ENCODE measurements around the gene HGS. TPM values are rescaled to one million over a fixed set of nuclear protein-coding genes. Genes with fewer than 3 reads are reported as not detected.

The HGS gene
- total and polyA plus RNA-seq, 3 experiments from 2014 or later, result 36.7 to 135 (median 122) TPM

DNA sequence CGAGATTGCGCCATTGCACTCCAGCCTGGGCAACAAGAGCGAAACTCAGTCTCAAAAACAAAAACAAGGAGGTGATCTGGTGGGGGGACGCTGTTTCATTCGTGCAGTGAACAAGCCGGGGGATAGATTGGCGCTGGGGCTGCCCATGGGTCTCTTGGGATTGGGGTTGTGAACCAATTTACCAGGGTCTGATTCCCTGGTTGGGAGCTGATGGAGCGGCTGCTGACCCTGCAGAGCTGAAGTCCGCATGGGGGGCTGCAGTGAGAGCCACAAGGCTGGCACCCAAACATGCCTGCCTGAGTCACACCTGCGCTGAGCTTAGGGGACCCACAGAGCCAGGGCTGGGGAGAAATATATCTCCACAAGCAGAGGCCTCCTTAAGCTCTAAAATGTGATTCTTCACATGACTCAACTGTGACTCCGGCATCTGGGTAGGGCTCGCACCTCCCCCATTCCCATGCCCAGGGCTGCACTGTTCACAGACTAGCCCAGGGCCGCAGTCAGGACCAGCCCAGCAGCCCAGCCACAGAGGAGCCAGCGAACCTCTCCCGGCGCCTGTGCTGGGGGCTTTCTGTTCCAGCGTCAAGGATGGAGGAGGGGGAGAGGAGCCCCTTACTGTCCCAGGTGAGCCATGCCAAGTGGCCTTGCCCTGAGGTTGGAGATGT is 41.9 kb upstream of the HGS start:
- Mint-ChIP-seq H3K36me3 (no peaks in the 10 kb centered on the region), H3K27me3 (peaks cover 0 to 1% of the 10 kb centered on the region in 2 donors), H3K9me3 (no peaks in the 10 kb centered on the region), H3K27ac (no peak overlapping the region), H3K4me1 (peaks cover 0 to 2% (median 0%) of the 10 kb centered on the region in 3 donors), H3K4me3 (no peak overlapping the region)
- POLR2A ChIA-PET, result no interaction called here
- no peaks in the 10 kb centered on the region for H3K9me3 ChIP-seq (ENCODE audit: low read length)
- H3K4me1 ChIP-seq (ENCODE audit: insufficient read depth, low read length), result no peaks in the 10 kb centered on the region
- DNase-seq, result no peak
- H3K27me3 ChIP-seq (ENCODE audit: insufficient read depth, low read length, poor library complexity, severe bottlenecking), result no peaks in the 10 kb centered on the region
- H3K27ac ChIP-seq (ENCODE audit: low read depth, low read length), result no peak overlapping the region
- H3K36me3 ChIP-seq (ENCODE audit: insufficient read depth, low read length), result no peaks in the 10 kb centered on the region
- H3K4me3 ChIP-seq (ENCODE audit: low read length), result no peak overlapping the region
- CTCF ChIA-PET, result no interaction called here

DNA sequence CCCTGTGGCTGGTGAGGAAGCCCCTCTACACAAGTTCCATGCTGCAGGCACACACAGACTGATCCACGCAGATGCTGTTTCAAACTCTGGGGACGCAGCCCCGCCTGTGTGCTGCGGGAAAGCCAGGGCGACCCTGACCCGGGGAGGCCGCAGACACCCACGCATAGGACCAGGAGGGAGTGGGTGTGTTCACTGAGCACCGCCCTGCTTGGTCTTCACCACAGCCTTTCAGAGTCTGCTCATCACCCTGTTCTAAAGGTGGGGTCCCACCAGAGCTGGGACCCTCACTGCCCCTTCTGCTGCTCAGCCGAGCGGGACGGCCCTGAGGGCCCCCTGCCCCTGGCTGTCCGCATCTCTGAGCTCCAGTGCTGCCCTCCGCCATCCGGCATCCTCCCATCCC is 39.3 kb upstream of the HGS start:
- Histone ChIP-seq H3K4me3 (ENCODE audit: low read length) (no peak overlapping the region), H3K27ac (ENCODE audit: low read depth, low read length) (no peak overlapping the region), H3K4me1 (ENCODE audit: insufficient read depth, low read length) (no peaks in the 10 kb centered on the region), H3K27me3 (ENCODE audit: insufficient read depth, low read length, poor library complexity, severe bottlenecking) (no peaks in the 10 kb centered on the region), H3K9me3 (ENCODE audit: low read length) (no peaks in the 10 kb centered on the region), H3K36me3 (ENCODE audit: insufficient read depth, low read length) (no peaks in the 10 kb centered on the region)
- DNase-seq, result no peak
- no peak overlapping the region for H3K27ac Mint-ChIP-seq
- POLR2A ChIA-PET, result no interaction called here
- H3K36me3 Mint-ChIP-seq, result no peaks in the 10 kb centered on the region
- CTCF ChIA-PET, result no interaction called here
- no peak overlapping the region for H3K4me3 Mint-ChIP-seq
- H3K27me3 Mint-ChIP-seq, result peaks cover 12 to 16% of the 10 kb centered on the region in 2 donors
- no peaks in the 10 kb centered on the region for H3K4me1 Mint-ChIP-seq
- no peaks in the 10 kb centered on the region for H3K9me3 Mint-ChIP-seq

DNA sequence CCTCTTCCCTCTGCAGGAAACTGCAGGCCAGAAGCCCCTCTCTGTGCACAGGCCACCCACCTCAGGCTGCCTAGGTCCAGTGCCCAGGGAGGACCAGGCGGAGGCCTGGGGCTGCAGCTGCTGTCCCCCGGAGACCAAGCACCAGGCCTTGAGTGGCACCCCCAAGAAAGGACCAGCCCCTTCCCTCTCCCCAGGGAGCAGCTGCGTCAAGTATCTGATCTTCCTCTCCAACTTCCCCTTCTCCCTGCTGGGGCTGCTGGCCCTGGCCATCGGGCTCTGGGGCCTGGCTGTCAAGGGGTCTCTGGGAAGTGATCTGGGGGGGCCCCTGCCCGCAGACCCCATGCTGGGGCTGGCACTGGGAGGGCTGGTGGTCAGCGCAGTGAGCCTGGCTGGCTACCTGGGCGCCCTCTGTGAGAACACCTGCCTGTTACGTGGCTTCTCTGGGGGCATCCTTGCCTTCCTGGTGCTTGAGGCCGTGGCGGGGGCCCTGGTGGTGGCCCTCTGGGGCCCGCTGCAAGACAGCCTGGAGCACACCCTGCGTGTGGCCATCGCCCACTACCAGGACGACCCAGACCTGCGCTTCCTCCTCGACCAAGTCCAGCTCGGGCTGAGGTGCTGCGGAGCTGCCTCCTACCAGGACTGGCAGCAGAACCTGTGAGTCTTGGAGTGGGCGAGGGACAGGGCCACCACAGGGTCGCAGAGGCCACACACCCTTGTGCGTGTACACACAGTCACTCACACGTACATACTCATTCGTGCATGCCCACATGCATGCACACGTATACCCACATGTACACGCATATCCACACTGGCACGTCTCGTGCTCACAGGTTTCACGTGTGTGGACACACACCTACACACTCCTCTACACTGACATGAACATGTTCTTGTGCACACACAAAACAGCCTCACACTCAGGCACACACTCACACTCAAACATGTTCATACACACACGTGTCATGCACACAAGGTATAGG is 38.5 kb upstream of the HGS start:
- CTCF ChIA-PET, result interaction anchor here (1.2 kb wide), 1 partner anchor 11 kb away, joined by 3 read pairs; the partner anchor contains the start of gene PDE6G
- Mint-ChIP-seq H3K27ac (peak overlapping the region in 1 of 8 donors; percentile 12), H3K4me3 (no peak overlapping the region), H3K4me1 (no peaks in the 10 kb centered on the region), H3K36me3 (no peaks in the 10 kb centered on the region), H3K27me3 (peaks cover 16 to 22% of the 10 kb centered on the region in 2 donors), H3K9me3 (no peaks in the 10 kb centered on the region)
- POLR2A ChIA-PET, result no interaction called here
- DNase-seq, result no peak
- Histone ChIP-seq H3K27ac (ENCODE audit: low read depth, low read length) (no peak overlapping the region), H3K4me3 (ENCODE audit: low read length) (no peak overlapping the region), H3K36me3 (ENCODE audit: insufficient read depth, low read length) (no peaks in the 10 kb centered on the region), H3K4me1 (ENCODE audit: insufficient read depth, low read length) (no peaks in the 10 kb centered on the region), H3K9me3 (ENCODE audit: low read length) (no peaks in the 10 kb centered on the region), H3K27me3 (ENCODE audit: insufficient read depth, low read length, poor library complexity, severe bottlenecking) (no peaks in the 10 kb centered on the region)

DNA sequence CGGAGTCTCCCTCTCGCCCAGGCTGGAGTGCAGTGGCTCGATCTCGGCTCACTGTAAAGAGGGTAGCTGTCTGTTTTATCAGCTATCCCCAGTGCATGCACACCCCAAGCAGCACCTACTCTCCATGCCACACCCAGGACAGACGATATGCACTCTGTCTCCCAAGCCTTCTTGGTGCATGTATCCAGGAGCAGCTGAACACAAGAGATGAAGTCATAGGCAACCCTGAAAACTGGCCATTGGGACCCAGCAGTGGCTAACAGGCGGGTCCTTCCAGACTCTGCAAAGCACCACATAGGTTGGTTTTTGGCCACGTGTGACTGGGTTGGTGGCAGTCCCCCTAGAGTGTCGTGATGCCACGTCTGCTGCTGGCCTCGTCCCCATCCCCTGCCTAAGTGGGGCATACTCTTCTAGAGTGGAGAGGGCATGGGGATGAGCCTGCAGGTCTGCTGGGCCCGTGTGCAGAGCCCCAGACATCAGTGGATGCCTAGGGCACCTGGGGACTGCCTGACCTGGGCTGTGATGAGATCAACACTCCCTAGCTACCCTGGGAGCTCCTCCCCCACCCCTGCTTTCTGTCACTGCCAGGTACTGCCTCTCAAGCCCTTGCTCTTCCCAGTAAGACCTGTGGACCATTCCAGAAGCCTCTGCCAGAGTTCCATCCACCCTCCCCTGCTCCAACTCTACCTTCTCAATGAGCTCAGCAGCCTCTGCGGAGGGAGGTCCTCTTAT is 36.8 kb upstream of the HGS start:
- H3K4me3 ChIP-seq (ENCODE audit: low read length), result no peak overlapping the region
- no peaks in the 10 kb centered on the region for H3K36me3 ChIP-seq (ENCODE audit: insufficient read depth, low read length)
- peaks cover 0 to 3% (median 0%) of the 10 kb centered on the region in 3 donors for H3K4me1 Mint-ChIP-seq
- no peaks in the 10 kb centered on the region for H3K9me3 Mint-ChIP-seq
- no peak overlapping the region for H3K4me3 Mint-ChIP-seq
- ChIA-PET POLR2A (interaction anchor here (0.8 kb wide), 1 partner anchor 22 kb away, joined by 5 read pairs; no protein-coding TSS in a partner anchor), CTCF (interaction anchor here (1.2 kb wide), 1 partner anchor 9 kb away, joined by 3 read pairs; the partner anchor contains the start of gene PDE6G)
- H3K27ac ChIP-seq (ENCODE audit: low read depth, low read length), result no peak overlapping the region
- H3K27ac Mint-ChIP-seq, result no peak overlapping the region
- H3K4me1 ChIP-seq (ENCODE audit: insufficient read depth, low read length), result no peaks in the 10 kb centered on the region
- no peaks in the 10 kb centered on the region for H3K9me3 ChIP-seq (ENCODE audit: low read length)
- H3K27me3 ChIP-seq (ENCODE audit: insufficient read depth, low read length, poor library complexity, severe bottlenecking), result no peaks in the 10 kb centered on the region
- H3K36me3 Mint-ChIP-seq, result peaks cover 0 to 4% (median 0%) of the 10 kb centered on the region in 3 donors
- DNase-seq, result no peak
- H3K27me3 Mint-ChIP-seq, result peaks cover 21 to 24% of the 10 kb centered on the region in 2 donors

DNA sequence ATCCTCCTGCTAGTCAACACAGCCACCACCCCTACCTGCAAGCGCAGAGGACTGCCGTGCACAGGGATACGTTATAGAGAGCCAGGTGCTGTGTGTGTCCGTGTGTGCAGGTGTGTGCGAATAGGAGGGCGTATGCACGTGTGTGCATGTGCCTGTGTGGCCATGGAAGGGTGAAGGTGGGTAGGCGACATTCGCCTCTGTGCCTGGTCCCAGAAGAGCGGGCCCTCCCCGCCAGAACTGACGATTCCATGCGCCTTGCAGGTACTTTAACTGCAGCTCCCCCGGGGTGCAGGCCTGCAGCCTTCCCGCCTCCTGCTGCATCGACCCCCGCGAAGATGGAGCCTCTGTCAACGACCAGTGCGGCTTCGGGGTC is 36.2 kb upstream of the HGS start:
- no peak for DNase-seq
- Histone ChIP-seq H3K4me1 (ENCODE audit: insufficient read depth, low read length) (no peaks in the 10 kb centered on the region), H3K36me3 (ENCODE audit: insufficient read depth, low read length) (no peaks in the 10 kb centered on the region), H3K9me3 (ENCODE audit: low read length) (no peaks in the 10 kb centered on the region), H3K4me3 (ENCODE audit: low read length) (no peak overlapping the region), H3K27ac (ENCODE audit: low read depth, low read length) (no peak overlapping the region), H3K27me3 (ENCODE audit: insufficient read depth, low read length, poor library complexity, severe bottlenecking) (no peaks in the 10 kb centered on the region)
- Mint-ChIP-seq H3K36me3 (peaks cover 0 to 4% (median 0%) of the 10 kb centered on the region in 3 donors), H3K27ac (no peak overlapping the region), H3K4me3 (no peak overlapping the region), H3K4me1 (peaks cover 0 to 3% (median 0%) of the 10 kb centered on the region in 3 donors), H3K27me3 (peaks cover 21 to 25% of the 10 kb centered on the region in 2 donors), H3K9me3 (no peaks in the 10 kb centered on the region)
- CTCF ChIA-PET, result no interaction called here
- POLR2A ChIA-PET, result interaction anchor here (0.8 kb wide), 1 partner anchor 23 kb away, joined by 5 read pairs; no protein-coding TSS in a partner anchor

DNA sequence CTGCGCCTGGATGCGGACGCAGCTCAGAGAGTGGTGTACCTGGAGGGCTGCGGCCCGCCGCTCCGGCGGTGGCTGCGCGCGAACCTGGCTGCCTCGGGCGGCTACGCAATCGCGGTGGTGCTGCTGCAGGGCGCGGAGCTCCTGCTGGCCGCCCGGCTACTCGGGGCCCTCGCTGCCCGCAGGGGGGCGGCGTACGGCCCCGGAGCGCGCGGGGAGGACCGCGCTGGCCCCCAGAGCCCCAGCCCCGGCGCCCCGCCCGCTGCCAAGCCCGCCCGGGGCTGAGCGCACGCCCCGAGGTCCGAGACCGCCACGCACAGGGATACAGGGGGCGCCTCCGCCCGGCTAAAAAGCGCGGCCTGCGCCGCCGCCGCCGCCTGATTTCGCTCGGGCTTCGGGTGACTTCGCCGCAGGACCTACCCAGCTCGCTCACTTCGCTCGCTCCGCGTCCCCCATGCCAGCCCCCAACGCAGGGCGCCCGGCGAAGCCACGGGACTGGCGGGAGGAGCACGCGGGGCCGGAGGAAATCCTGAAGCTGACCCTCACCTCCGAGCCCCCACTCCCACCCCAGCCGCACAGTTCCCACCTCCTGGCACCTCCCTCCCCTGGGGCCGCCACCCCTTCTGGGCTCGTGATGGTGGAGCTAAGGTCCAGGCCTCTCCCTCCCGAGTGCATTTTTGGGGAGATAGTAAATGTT is 35.7 kb upstream of the HGS start:
- Histone ChIP-seq H3K4me3 (ENCODE audit: low read length) (no peak overlapping the region), H3K9me3 (ENCODE audit: low read length) (no peaks in the 10 kb centered on the region), H3K27ac (ENCODE audit: low read depth, low read length) (no peak overlapping the region), H3K36me3 (ENCODE audit: insufficient read depth, low read length) (no peaks in the 10 kb centered on the region), H3K27me3 (ENCODE audit: insufficient read depth, low read length, poor library complexity, severe bottlenecking) (no peaks in the 10 kb centered on the region), H3K4me1 (ENCODE audit: insufficient read depth, low read length) (peaks cover 2% of the 10 kb centered on the region)
- peaks cover 0 to 8% (median 0%) of the 10 kb centered on the region in 3 donors for H3K4me1 Mint-ChIP-seq
- no peak overlapping the region for H3K4me3 Mint-ChIP-seq
- ChIA-PET POLR2A (interaction anchor here (0.8 kb wide), 1 partner anchor 23 kb away, joined by 5 read pairs; no protein-coding TSS in a partner anchor), CTCF (no interaction called here)
- H3K27me3 Mint-ChIP-seq, result peaks cover 22 to 25% of the 10 kb centered on the region in 2 donors
- no peak overlapping the region for H3K27ac Mint-ChIP-seq
- H3K9me3 Mint-ChIP-seq, result no peaks in the 10 kb centered on the region
- peaks cover 0 to 4% (median 0%) of the 10 kb centered on the region in 3 donors for H3K36me3 Mint-ChIP-seq
- no peak for DNase-seq

DNA sequence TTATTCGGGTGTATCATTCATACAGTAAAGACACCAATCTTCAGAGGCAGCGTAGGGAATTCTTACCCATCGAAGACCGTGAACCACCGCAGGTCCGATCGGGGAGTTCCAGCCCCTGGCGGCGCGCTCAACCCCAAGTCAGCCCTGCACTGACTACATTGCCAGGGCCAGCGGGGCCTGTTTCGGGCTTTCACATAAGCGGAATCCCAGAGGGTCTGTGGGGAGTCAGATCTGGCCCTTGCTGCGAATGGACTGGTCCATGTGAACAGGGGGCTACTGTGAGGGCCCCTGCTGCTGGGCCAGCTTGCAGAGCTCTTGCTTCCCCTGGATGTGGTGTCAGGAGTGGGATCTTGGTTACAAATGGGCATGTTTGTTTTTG is 35.1 kb upstream of the HGS start:
- Histone ChIP-seq H3K4me1 (ENCODE audit: insufficient read depth, low read length) (peaks cover 8% of the 10 kb centered on the region), H3K27ac (ENCODE audit: low read depth, low read length) (no peak overlapping the region), H3K36me3 (ENCODE audit: insufficient read depth, low read length) (no peaks in the 10 kb centered on the region), H3K27me3 (ENCODE audit: insufficient read depth, low read length, poor library complexity, severe bottlenecking) (no peaks in the 10 kb centered on the region), H3K4me3 (ENCODE audit: low read length) (no peak overlapping the region), H3K9me3 (ENCODE audit: low read length) (no peaks in the 10 kb centered on the region)
- ChIA-PET POLR2A (no interaction called here), CTCF (no interaction called here)
- Mint-ChIP-seq H3K4me1 (peaks cover 0 to 13% (median 3%) of the 10 kb centered on the region in 3 donors), H3K27me3 (peaks cover 25 to 28% of the 10 kb centered on the region in 2 donors), H3K27ac (peak overlapping the region in 1 of 8 donors; percentile 77), H3K4me3 (no peak overlapping the region), H3K36me3 (peaks cover 0 to 4% (median 0%) of the 10 kb centered on the region in 3 donors), H3K9me3 (no peaks in the 10 kb centered on the region)
- DNase-seq, result no peak
